WTC11 (cell line): Measurements from ENCODE around the gene LRRC37A3.

Experiments used
- ETV6 ChIP-seq: sonication (generic); formaldehyde crosslinking; IDR thresholded peaks from 2 replicates; pipeline ENCODE4 v1.8.1; 2022; ENCODE audit warnings: mild to moderate bottlenecking, missing genetic modification reagents
- JUN ChIP-seq: sonication (generic); formaldehyde crosslinking; IDR thresholded peaks from 2 replicates; pipeline ENCODE4 v1.8.0; 2023; ENCODE audit warnings: mild to moderate bottlenecking, missing genetic modification reagents
- NR1H2 ChIP-seq: sonication (generic); formaldehyde crosslinking; IDR thresholded peaks from 2 replicates; pipeline ENCODE4 v1.9.0; 2021; ENCODE audit warnings: mild to moderate bottlenecking, moderate library complexity, missing genetic modification reagents
- NR2C2 ChIP-seq: sonication (generic); formaldehyde crosslinking; IDR thresholded peaks from 2 replicates; pipeline ENCODE4 v1.8.0; 2022; ENCODE audit warnings: mild to moderate bottlenecking, missing genetic modification reagents
- SP1 ChIP-seq: sonication (generic); formaldehyde crosslinking; conservative IDR thresholded peaks from 2 replicates; pipeline ENCODE4 v1.8.1; 2022; ENCODE audit warnings: missing genetic modification reagents
- TF ChIP-seq, protein P1 (sequence below): sonication (generic); formaldehyde crosslinking; conservative IDR thresholded peaks from 2 replicates; pipeline ENCODE4 v1.8.1; 2023; ENCODE audit warnings: mild to moderate bottlenecking, low read depth, missing genetic modification reagents, moderate library complexity
- TF ChIP-seq, protein P2 (sequence below): sonication (generic); formaldehyde crosslinking; IDR thresholded peaks from 2 replicates; pipeline ENCODE4 v1.8.1; 2022; ENCODE audit warnings: mild to moderate bottlenecking, moderate library complexity, missing genetic modification reagents
- TF ChIP-seq, protein P3 (sequence below): fragments of 200-600 bp; IDR thresholded peaks from 2 replicates; pipeline ENCODE4 v1.8.0; 2022; ENCODE audit warnings: antibody characterized with exemption
- TF ChIP-seq, protein P4 (sequence below): sonication (generic); formaldehyde crosslinking; conservative IDR thresholded peaks from 2 replicates; pipeline ENCODE4 v1.8.1; 2022; ENCODE audit warnings: mild to moderate bottlenecking, missing genetic modification reagents
- TF ChIP-seq, protein P5 (sequence below): fragments of 250-450 bp; sonication (Bioruptor Pico); IDR thresholded peaks from 2 replicates; pipeline ENCODE4 v1.9.0; 2021; ENCODE audit warnings: moderate library complexity, mild to moderate bottlenecking, inconsistent platforms, borderline replicate concordance
- TF ChIP-seq, protein P6 (sequence below): sonication (generic); formaldehyde crosslinking; IDR thresholded peaks from 2 replicates; pipeline ENCODE4 v1.8.1; 2022; ENCODE audit warnings: missing genetic modification reagents, borderline replicate concordance
- TF ChIP-seq, protein P7 (sequence below): fragments of 250-450 bp; sonication (Bioruptor Pico); IDR thresholded peaks from 2 replicates; pipeline ENCODE4 v1.9.0; 2021; ENCODE audit warnings: mild to moderate bottlenecking
- TF ChIP-seq, protein P8 (sequence below): sonication (generic); formaldehyde crosslinking; IDR thresholded peaks from 2 replicates; pipeline ENCODE4 v1.8.0; 2022; ENCODE audit warnings: mild to moderate bottlenecking, missing genetic modification reagents

DNA sequence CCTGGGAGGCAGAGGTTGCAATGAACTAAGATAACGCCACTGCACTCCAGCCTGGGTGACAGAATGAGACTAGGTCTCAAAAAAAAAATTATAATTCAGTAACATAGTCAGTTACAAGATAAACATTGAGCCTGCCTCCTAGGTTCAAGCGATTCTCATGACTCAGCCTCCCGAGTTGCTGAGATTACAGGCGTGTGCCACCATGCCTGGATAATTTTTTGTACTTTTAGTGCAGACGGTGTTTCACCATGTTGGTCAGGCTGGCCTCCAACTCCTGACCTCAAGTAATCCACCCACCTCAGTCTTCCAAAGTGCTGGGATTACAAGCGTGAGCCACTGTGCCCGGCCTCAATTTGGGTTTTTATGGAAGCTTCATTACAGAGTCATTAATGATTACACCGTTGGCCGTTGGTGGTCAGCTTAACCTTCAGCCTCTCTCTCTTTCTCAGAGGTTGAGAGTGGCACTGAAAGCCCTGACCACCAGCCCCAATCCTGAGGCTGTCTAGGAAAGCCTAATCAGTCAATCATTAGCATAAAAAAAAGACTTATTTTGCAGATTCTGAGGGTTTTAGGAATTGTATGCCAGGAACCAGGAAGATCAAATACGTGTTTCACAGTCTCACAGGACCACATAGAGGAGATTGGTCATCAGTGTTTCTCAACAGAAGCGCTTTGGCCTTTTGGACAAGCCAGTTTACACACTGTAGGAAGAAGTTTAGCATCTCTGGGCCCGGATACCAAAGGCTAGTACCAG lies 1.3 kb upstream of the LRRC37A3 start:
- TF ChIP-seq, protein P1, sequence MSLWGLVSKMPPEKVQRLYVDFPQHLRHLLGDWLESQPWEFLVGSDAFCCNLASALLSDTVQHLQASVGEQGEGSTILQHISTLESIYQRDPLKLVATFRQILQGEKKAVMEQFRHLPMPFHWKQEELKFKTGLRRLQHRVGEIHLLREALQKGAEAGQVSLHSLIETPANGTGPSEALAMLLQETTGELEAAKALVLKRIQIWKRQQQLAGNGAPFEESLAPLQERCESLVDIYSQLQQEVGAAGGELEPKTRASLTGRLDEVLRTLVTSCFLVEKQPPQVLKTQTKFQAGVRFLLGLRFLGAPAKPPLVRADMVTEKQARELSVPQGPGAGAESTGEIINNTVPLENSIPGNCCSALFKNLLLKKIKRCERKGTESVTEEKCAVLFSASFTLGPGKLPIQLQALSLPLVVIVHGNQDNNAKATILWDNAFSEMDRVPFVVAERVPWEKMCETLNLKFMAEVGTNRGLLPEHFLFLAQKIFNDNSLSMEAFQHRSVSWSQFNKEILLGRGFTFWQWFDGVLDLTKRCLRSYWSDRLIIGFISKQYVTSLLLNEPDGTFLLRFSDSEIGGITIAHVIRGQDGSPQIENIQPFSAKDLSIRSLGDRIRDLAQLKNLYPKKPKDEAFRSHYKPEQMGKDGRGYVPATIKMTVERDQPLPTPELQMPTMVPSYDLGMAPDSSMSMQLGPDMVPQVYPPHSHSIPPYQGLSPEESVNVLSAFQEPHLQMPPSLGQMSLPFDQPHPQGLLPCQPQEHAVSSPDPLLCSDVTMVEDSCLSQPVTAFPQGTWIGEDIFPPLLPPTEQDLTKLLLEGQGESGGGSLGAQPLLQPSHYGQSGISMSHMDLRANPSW (CRISPR knock-in tag): no peak
- TF ChIP-seq, protein P2, sequence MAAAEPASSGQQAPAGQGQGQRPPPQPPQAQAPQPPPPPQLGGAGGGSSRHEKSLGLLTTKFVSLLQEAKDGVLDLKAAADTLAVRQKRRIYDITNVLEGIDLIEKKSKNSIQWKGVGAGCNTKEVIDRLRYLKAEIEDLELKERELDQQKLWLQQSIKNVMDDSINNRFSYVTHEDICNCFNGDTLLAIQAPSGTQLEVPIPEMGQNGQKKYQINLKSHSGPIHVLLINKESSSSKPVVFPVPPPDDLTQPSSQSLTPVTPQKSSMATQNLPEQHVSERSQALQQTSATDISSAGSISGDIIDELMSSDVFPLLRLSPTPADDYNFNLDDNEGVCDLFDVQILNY: no peak
- TF ChIP-seq, protein P3, sequence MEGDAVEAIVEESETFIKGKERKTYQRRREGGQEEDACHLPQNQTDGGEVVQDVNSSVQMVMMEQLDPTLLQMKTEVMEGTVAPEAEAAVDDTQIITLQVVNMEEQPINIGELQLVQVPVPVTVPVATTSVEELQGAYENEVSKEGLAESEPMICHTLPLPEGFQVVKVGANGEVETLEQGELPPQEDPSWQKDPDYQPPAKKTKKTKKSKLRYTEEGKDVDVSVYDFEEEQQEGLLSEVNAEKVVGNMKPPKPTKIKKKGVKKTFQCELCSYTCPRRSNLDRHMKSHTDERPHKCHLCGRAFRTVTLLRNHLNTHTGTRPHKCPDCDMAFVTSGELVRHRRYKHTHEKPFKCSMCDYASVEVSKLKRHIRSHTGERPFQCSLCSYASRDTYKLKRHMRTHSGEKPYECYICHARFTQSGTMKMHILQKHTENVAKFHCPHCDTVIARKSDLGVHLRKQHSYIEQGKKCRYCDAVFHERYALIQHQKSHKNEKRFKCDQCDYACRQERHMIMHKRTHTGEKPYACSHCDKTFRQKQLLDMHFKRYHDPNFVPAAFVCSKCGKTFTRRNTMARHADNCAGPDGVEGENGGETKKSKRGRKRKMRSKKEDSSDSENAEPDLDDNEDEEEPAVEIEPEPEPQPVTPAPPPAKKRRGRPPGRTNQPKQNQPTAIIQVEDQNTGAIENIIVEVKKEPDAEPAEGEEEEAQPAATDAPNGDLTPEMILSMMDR: no peak
- TF ChIP-seq ETV6 (CRISPR knock-in tag) (no peak), JUN (no peak), SP1 (CRISPR knock-in tag) (no peak), NR2C2 (CRISPR knock-in tag) (no peak), NR1H2 (no peak)
- TF ChIP-seq, protein P4, sequence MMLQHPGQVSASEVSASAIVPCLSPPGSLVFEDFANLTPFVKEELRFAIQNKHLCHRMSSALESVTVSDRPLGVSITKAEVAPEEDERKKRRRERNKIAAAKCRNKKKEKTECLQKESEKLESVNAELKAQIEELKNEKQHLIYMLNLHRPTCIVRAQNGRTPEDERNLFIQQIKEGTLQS (CRISPR knock-in tag): no peak
- TF ChIP-seq, protein P5, sequence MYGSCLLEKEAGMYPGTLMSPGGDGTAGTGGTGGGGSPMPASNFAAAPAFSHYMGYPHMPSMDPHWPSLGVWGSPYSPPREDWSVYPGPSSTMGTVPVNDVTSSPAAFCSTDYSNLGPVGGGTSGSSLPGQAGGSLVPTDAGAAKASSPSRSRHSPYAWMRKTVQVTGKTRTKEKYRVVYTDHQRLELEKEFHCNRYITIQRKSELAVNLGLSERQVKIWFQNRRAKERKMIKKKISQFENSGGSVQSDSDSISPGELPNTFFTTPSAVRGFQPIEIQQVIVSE (CRISPR knock-in tag): no peak
- TF ChIP-seq, protein P6, sequence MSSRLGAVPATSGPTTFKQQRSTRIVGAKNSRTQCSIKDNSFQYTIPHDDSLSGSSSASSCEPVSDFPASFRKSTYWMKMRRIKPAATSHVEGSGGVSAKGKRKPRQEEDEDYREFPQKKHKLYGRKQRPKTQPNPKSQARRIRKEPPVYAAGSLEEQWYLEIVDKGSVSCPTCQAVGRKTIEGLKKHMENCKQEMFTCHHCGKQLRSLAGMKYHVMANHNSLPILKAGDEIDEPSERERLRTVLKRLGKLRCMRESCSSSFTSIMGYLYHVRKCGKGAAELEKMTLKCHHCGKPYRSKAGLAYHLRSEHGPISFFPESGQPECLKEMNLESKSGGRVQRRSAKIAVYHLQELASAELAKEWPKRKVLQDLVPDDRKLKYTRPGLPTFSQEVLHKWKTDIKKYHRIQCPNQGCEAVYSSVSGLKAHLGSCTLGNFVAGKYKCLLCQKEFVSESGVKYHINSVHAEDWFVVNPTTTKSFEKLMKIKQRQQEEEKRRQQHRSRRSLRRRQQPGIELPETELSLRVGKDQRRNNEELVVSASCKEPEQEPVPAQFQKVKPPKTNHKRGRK (CRISPR knock-in tag): no peak
- TF ChIP-seq, protein P7, sequence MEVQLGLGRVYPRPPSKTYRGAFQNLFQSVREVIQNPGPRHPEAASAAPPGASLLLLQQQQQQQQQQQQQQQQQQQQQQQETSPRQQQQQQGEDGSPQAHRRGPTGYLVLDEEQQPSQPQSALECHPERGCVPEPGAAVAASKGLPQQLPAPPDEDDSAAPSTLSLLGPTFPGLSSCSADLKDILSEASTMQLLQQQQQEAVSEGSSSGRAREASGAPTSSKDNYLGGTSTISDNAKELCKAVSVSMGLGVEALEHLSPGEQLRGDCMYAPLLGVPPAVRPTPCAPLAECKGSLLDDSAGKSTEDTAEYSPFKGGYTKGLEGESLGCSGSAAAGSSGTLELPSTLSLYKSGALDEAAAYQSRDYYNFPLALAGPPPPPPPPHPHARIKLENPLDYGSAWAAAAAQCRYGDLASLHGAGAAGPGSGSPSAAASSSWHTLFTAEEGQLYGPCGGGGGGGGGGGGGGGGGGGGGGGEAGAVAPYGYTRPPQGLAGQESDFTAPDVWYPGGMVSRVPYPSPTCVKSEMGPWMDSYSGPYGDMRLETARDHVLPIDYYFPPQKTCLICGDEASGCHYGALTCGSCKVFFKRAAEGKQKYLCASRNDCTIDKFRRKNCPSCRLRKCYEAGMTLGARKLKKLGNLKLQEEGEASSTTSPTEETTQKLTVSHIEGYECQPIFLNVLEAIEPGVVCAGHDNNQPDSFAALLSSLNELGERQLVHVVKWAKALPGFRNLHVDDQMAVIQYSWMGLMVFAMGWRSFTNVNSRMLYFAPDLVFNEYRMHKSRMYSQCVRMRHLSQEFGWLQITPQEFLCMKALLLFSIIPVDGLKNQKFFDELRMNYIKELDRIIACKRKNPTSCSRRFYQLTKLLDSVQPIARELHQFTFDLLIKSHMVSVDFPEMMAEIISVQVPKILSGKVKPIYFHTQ (CRISPR knock-in tag): no peak
- TF ChIP-seq, protein P8, sequence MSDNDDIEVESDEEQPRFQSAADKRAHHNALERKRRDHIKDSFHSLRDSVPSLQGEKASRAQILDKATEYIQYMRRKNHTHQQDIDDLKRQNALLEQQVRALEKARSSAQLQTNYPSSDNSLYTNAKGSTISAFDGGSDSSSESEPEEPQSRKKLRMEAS (CRISPR knock-in tag): no peak
